IPS DF 6.9 (cell line): ENCODE results near the gene FBXL7.

Experiments
- DNase-seq: peaks from one replicate; pipeline ENCODE4 v3.0.0-alpha.2; 2013; ENCODE audit warnings: low read depth, low spot score
- H3K27ac ChIP-seq: one replicate; pipeline ENCODE4 v1.5.1; 2013; ENCODE audit warnings: low read length, control low read depth
- H3K27me3 ChIP-seq: 2 replicates; pipeline ENCODE4 v1.6.1; 2013; ENCODE audit warnings: mild to moderate bottlenecking, low read length; ENCODE audit not compliant: control insufficient read depth, insufficient read depth
- H3K36me3 ChIP-seq: 2 replicates; pipeline ENCODE4 v1.6.1; 2013; ENCODE audit warnings: low read length; ENCODE audit not compliant: control insufficient read depth, insufficient read depth
- H3K4me1 ChIP-seq: 2 replicates; pipeline ENCODE4 v1.6.1; 2013; ENCODE audit warnings: low read length; ENCODE audit not compliant: control insufficient read depth, insufficient read depth
- H3K4me3 ChIP-seq: 2 replicates; pipeline ENCODE4 v1.5.1; 2013; ENCODE audit warnings: mild to moderate bottlenecking, low read length
- H3K9me3 ChIP-seq: 2 replicates; pipeline ENCODE4 v1.6.1; 2013; ENCODE audit warnings: low read length, inconsistent platforms; ENCODE audit not compliant: control insufficient read depth, insufficient read depth
- WGBS: extraction: QIAGEN DNeasy Blood & Tissue Kit; methylation state at CpG from one replicate; pipeline ENCODE4 v1.1.7; 2013; ENCODE audit warnings: mixed read lengths, missing lambda C conversion rate; ENCODE audit not compliant: insufficient read length, insufficient coverage; 5-methylcytosine and 5-hydroxymethylcytosine counted together

The FBXL7 gene

GRCh38 chr5:15768936-15769335 lies 269.0 kb downstream of the FBXL7 start:
- no CpG with 5 or more reads among the region's 3 CpGs for WGBS
- Histone ChIP-seq H3K27ac (no peak overlapping the region), H3K36me3 (no peaks in the 10 kb centered on the region), H3K27me3 (no peaks in the 10 kb centered on the region), H3K9me3 (no peaks in the 10 kb centered on the region), H3K4me1 (no peaks in the 10 kb centered on the region; the same call in 1 of the 2 replicates), H3K4me3 (no peak overlapping the region)
- DNase-seq = no peak

GRCh38 chr5:15772131-15772530 lies 272.2 kb downstream of the FBXL7 start:
- Histone ChIP-seq H3K27ac (no peak overlapping the region), H3K27me3 (no peaks in the 10 kb centered on the region), H3K4me1 (no peaks in the 10 kb centered on the region; the same call in 1 of the 2 replicates), H3K9me3 (no peaks in the 10 kb centered on the region), H3K4me3 (no peak overlapping the region), H3K36me3 (no peaks in the 10 kb centered on the region)
- no peak for DNase-seq
- WGBS = no CpG with 5 or more reads among the region's 1 CpG

- no peak overlapping the region for H3K27ac ChIP-seq
- WGBS = no CpG with 5 or more reads among the region's 2 CpGs
- no peaks in the 10 kb centered on the region for H3K36me3 ChIP-seq
- no peaks in the 10 kb centered on the region for H3K4me1 ChIP-seq
- DNase-seq = peak; percentile 7
- no peaks in the 10 kb centered on the region for H3K9me3 ChIP-seq
- no peak overlapping the region for H3K4me3 ChIP-seq
- no peaks in the 10 kb centered on the region for H3K27me3 ChIP-seq
Measured at GRCh38 chr5:15774632-15775031, 274.7 kb downstream of the FBXL7 start.

GRCh38 chr5:15776346-15776745 lies 276.4 kb downstream of the FBXL7 start:
- no CpG with 5 or more reads among the region's 2 CpGs for WGBS
- Histone ChIP-seq H3K27ac (no peak overlapping the region), H3K9me3 (no peaks in the 10 kb centered on the region), H3K4me3 (no peak overlapping the region), H3K27me3 (no peaks in the 10 kb centered on the region), H3K4me1 (no peaks in the 10 kb centered on the region), H3K36me3 (no peaks in the 10 kb centered on the region)
- no peak for DNase-seq

GRCh38 chr5:15783734-15784133 lies 283.8 kb downstream of the FBXL7 start:
- H3K36me3 ChIP-seq = no peaks in the 10 kb centered on the region
- H3K4me1 ChIP-seq = no peaks in the 10 kb centered on the region
- H3K27ac ChIP-seq = no peak overlapping the region
- no peak for DNase-seq
- no peak overlapping the region for H3K4me3 ChIP-seq
- no peaks in the 10 kb centered on the region for H3K27me3 ChIP-seq
- H3K9me3 ChIP-seq = no peaks in the 10 kb centered on the region

- Histone ChIP-seq H3K27ac (no peak overlapping the region), H3K27me3 (no peaks in the 10 kb centered on the region), H3K4me3 (no peak overlapping the region), H3K9me3 (no peaks in the 10 kb centered on the region), H3K4me1 (no peaks in the 10 kb centered on the region), H3K36me3 (no peaks in the 10 kb centered on the region)
- DNase-seq = no peak
- WGBS = no CpG with 5 or more reads among the region's 5 CpGs
Measured at GRCh38 chr5:15785531-15785981, 285.6 kb downstream of the FBXL7 start.

- no peaks in the 10 kb centered on the region for H3K27me3 ChIP-seq
- no peaks in the 10 kb centered on the region for H3K4me1 ChIP-seq
- no peak for DNase-seq
- no peaks in the 10 kb centered on the region for H3K36me3 ChIP-seq
- no peak overlapping the region for H3K4me3 ChIP-seq
- no peaks in the 10 kb centered on the region for H3K9me3 ChIP-seq
- H3K27ac ChIP-seq = no peak overlapping the region
Measured at GRCh38 chr5:15786326-15786725, 286.3 kb downstream of the FBXL7 start.

GRCh38 chr5:15786884-15787283 lies 286.9 kb downstream of the FBXL7 start:
- H3K27me3 ChIP-seq = no peaks in the 10 kb centered on the region
- no CpG with 5 or more reads among the region's 5 CpGs for WGBS
- H3K4me1 ChIP-seq = no peaks in the 10 kb centered on the region
- no peak overlapping the region for H3K4me3 ChIP-seq
- no peaks in the 10 kb centered on the region for H3K36me3 ChIP-seq
- DNase-seq = no peak
- no peaks in the 10 kb centered on the region for H3K9me3 ChIP-seq
- H3K27ac ChIP-seq = no peak overlapping the region

- WGBS = no CpG with 5 or more reads among the region's 2 CpGs
- DNase-seq = no peak
- H3K27ac ChIP-seq = no peak overlapping the region
- no peaks in the 10 kb centered on the region for H3K4me1 ChIP-seq
- H3K4me3 ChIP-seq = no peak overlapping the region
- H3K27me3 ChIP-seq = no peaks in the 10 kb centered on the region
- H3K9me3 ChIP-seq = no peaks in the 10 kb centered on the region
- no peaks in the 10 kb centered on the region for H3K36me3 ChIP-seq
Measured at GRCh38 chr5:15787681-15788080, 287.7 kb downstream of the FBXL7 start.

- Histone ChIP-seq H3K4me1 (no peaks in the 10 kb centered on the region), H3K9me3 (no peaks in the 10 kb centered on the region), H3K27me3 (no peaks in the 10 kb centered on the region), H3K36me3 (no peaks in the 10 kb centered on the region), H3K4me3 (no peak overlapping the region), H3K27ac (no peak overlapping the region)
- no CpG with 5 or more reads among the region's 4 CpGs for WGBS
- DNase-seq = no peak
Measured at GRCh38 chr5:15789642-15790041, 289.7 kb downstream of the FBXL7 start.

GRCh38 chr5:15790446-15791018 lies 290.6 kb downstream of the FBXL7 start:
- Histone ChIP-seq H3K9me3 (no peaks in the 10 kb centered on the region), H3K27me3 (no peaks in the 10 kb centered on the region), H3K4me3 (no peak overlapping the region), H3K27ac (no peak overlapping the region), H3K36me3 (no peaks in the 10 kb centered on the region), H3K4me1 (no peaks in the 10 kb centered on the region)
- WGBS = no CpG with 5 or more reads among the region's 4 CpGs
- DNase-seq = no peak
